Measurements from ENCODE around the gene IRAK3.
"Not testable (repeated sequence)": the region's sequence is repeated elsewhere in the genome, so short reads cannot be mapped to it uniquely, and the experiment has no call there.

IRAK3 gene

GRCh38 chr12:66287275-66287674 lies 98.3 kb downstream of the IRAK3 start:
- no peak for DNase-seq (ENCODE audit: low read depth)
- H3K4me3 ChIP-seq (ENCODE audit: low read depth, low read length): no peak overlapping the region

DNA sequence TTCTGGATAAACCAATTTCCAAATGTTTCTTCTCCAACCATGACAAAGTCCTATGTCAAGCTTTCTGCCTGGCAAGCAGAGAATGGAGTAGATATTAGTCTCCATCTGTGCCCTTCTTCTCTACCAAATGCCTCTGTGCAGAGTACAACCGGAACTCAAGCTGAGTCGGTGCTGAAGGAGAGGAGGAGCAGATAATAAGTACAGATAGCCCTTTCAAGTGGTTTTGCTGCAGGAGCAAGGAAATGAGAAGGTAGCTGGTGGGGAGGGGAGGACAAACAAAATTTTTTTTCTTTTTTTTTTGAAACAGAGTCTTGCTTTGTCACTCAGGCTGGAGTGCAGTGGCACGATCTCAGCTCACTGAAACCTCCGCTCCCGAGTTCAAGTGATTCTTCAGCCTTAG lies 99.1 kb downstream of the IRAK3 start:
- no peak for DNase-seq (ENCODE audit: low read depth)
- no peak overlapping the region for H3K4me3 ChIP-seq (ENCODE audit: low read depth, low read length)

GRCh38 chr12:66289485-66289884 lies 100.5 kb downstream of the IRAK3 start:
- DNase-seq (ENCODE audit: low read depth): no peak
- no peak overlapping the region for H3K4me3 ChIP-seq (ENCODE audit: low read depth, low read length)

DNA sequence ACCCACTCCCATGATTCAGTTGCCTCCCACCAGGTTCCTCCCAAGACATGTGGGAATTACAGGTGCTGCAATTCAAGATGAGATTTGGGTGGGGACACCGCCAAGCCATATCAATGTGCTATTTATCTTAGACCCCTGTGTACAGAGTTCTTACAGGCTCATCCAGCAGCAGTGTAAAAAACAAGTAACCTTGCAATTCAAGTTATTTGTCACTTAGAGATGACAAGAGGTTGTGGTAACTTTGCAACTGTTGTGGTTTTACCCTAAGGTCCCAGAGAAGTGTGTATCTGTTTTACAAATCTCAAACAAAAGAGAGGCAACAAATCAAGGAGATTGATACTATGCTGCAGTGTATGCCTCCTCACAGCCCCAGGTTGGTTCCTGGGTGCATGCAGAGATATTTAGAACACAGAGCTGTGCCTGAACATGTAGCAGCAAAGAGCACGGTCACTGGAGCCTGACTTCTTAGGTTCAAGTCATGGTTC lies 101.7 kb downstream of the IRAK3 start:
- no peak for DNase-seq (ENCODE audit: low read depth)
- H3K4me3 ChIP-seq (ENCODE audit: low read depth, low read length): no peak overlapping the region

- H3K4me3 ChIP-seq (ENCODE audit: low read depth, low read length): no peak overlapping the region
- no peak for DNase-seq (ENCODE audit: low read depth)
These were observed 107.2 kb downstream of the IRAK3 start for GRCh38 chr12:66296176-66296683.

DNA sequence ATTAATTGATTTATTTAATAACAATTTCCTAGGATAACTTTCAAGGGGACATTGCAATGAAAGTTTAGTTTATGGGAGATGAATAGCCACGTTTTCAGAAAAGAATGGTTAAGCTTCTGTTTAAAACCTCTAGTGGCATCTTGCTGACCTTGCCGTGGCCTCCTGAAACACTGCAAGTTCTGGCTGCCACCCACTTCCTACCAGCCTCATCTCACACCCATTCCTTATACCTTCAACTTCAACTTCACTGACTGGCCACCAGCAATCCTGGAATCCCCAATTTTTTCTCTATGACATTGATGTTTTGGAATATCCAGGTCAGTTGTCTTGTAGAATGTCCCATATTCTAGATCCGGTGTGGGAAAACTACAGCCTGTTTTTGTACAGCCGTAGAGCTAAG lies 108.1 kb downstream of the IRAK3 start:
- no peak overlapping the region for H3K4me3 ChIP-seq (ENCODE audit: low read depth, low read length)
- no peak for DNase-seq (ENCODE audit: low read depth)

- no peak for DNase-seq (ENCODE audit: low read depth)
- H3K4me3 ChIP-seq (ENCODE audit: low read depth, low read length): no peak overlapping the region
These were observed 108.9 kb downstream of the IRAK3 start for GRCh38 chr12:66297923-66298322.

DNA sequence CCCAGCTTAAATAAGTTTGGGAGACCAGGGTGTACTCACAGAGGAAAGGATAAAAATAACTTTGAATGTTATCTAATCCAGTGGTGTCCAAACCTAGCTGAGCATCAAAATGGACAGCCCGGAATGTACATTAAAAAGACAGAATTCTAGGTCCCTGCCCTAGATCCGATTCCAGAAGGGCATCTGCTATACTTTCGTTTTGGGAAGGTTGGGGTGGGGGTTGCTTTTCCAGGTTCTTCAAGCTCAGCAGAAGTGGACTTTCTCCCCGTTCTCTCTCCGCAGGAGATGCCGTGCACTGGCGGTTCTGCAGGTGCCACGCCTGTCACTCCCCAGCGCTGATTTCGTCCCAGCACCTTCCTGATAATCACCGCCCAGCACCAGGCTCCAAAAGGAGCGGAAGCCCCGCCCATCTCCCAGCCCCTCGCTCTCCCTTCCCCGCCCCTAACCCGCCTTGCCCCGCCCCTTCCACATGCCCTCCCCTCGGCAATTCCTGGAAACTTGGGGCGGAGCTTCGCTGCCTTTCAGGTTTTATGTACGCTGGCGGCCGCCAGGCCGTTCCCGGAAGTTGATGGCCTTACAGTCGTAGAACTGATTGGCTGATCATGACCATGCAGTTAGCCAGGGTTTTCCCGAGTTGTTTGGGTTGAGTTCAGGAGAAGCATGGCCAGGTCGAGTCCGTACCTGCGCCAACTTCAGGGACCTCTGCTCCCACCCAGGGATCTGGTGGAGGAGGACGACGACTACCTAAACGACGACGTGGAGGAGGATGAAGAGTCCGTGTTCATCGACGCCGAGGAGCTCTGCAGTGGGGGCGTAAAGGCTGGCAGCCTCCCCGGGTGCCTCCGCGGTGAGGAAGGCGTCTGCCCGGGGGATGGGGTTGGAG lies 113.2 kb downstream of the IRAK3 start, which contains the start of gene HELB:
HELB (plus strand) TSS at position 550 of the 883 bp plus-strand sequence; CDS start at position 661, 111 bp downstream.
- peak within 1 kb of the TSS; percentile 74 for H3K4me3 ChIP-seq (ENCODE audit: low read depth, low read length)
- DNase-seq (ENCODE audit: low read depth): peak; percentile 82

DNA sequence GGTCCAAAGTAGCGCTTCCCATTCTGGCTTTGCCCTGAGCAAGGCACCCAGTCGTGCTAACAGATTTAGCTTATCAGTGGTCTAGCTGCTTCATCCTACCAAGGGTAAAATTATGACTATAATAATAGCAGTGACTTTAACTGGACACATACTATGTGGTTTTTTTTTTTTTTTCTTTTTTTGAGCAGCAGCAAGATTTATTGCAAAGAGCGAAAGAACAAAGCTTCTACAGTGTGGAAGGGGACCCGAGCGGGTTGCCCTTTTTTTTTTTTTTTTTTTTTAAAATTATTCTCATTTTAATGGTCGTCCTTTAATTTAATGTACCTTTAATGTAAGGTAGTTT lies 113.8 kb downstream of the IRAK3 start:
- no peak for DNase-seq (ENCODE audit: low read depth)
- H3K4me3 ChIP-seq (ENCODE audit: low read depth, low read length): peak overlapping the region; percentile 74

- peak overlapping the region; percentile 74 for H3K4me3 ChIP-seq (ENCODE audit: low read depth, low read length)
These were observed 114.3 kb downstream of the IRAK3 start for GRCh38 chr12:66303316-66303804.

More at GRCh38 chr12:66303316-66303804, 114.3 kb downstream of the IRAK3 start:
- DNase-seq (ENCODE audit: low read depth): not testable (repeated sequence)

Measured in skeletal muscle cell (primary cell).